GM12878 (cell line): ENCODE measurements around the gene ZNF813. TPM values are rescaled to one million over a fixed set of nuclear protein-coding genes. Genes with fewer than 3 reads are reported as not detected.

Experiments used
- BMI1 ChIP-seq: fragments of 450-650 bp; IDR thresholded peaks from 2 replicates; pipeline ENCODE4 v1.6.1; 2016; ENCODE audit warnings: mild to moderate bottlenecking, moderate library complexity, borderline replicate concordance
- CEBPB ChIP-seq, 2 experiments: fragments of 150-350 bp in 1 of 2; IDR thresholded peaks; 2 replicates each; pipeline ENCODE4 v1.6.1; 2012 to 2014; ENCODE audit warnings: low read depth in 2 of 2, low read length in 2 of 2, borderline replicate concordance in 1 of 2, inconsistent platforms in 1 of 2
- EZH2 ChIP-seq: IDR thresholded peaks from 2 replicates; pipeline ENCODE4 v1.6.1; 2012; ENCODE audit warnings: low read depth, mild to moderate bottlenecking, control low read depth, inconsistent platforms, low read length, borderline replicate concordance; ENCODE audit not compliant: control insufficient read depth
- HDAC6 ChIP-seq: fragments of 200-600 bp; sonication (generic); IDR thresholded peaks from one replicate; pipeline ENCODE4 v1.8.0; 2017; ENCODE audit warnings: antibody characterized with exemption; ENCODE audit not compliant: unreplicated experiment
- IKZF1 ChIP-seq: fragments of 450-650 bp; conservative IDR thresholded peaks from 2 replicates; pipeline ENCODE4 v1.6.1; 2017; ENCODE audit warnings: antibody characterized with exemption, mild to moderate bottlenecking
- KAT2A ChIP-seq: conservative IDR thresholded peaks from 2 replicates; pipeline ENCODE4 v1.6.1; 2011; ENCODE audit warnings: low read depth, low read length; ENCODE audit not compliant: control insufficient read depth
- NFYA ChIP-seq: IDR thresholded peaks from 2 replicates; pipeline ENCODE4 v1.6.1; 2011; ENCODE audit warnings: low read depth, mild to moderate bottlenecking, low read length, improper control_type of control experiment, borderline replicate concordance
- NR2C1 ChIP-seq: fragments of 450-650 bp; IDR thresholded peaks from 2 replicates; pipeline ENCODE4 v1.6.1; 2017; ENCODE audit warnings: antibody characterized with exemption, mild to moderate bottlenecking, moderate library complexity
- NR2C2 ChIP-seq: IDR thresholded peaks from 2 replicates; pipeline ENCODE4 v1.6.1; 2011; ENCODE audit warnings: borderline replicate concordance, low read depth; ENCODE audit not compliant: control insufficient read depth, insufficient read length
- NRF1 ChIP-seq: conservative IDR thresholded peaks from 2 replicates; pipeline ENCODE4 v1.6.1; 2011; ENCODE audit warnings: mild to moderate bottlenecking, low read depth, low read length, improper control_type of control experiment
- PML ChIP-seq: IDR thresholded peaks from 2 replicates; pipeline ENCODE4 v1.6.1; 2012; ENCODE audit warnings: low read length, inconsistent platforms
- POLR2AphosphoS5 ChIP-seq: IDR thresholded peaks from 2 replicates; pipeline ENCODE4 v1.6.1; 2011; ENCODE audit warnings: mild to moderate bottlenecking, low read length, inconsistent platforms
- SMAD1 ChIP-seq: fragments of 450-650 bp; IDR thresholded peaks from 2 replicates; pipeline ENCODE4 v1.6.1; 2018; ENCODE audit warnings: mild to moderate bottlenecking, low read depth; ENCODE audit not compliant: partially characterized antibody
- SP1 ChIP-seq: IDR thresholded peaks from one replicate; pipeline ENCODE4 v1.6.1; 2011; ENCODE audit warnings: low read depth, low read length
- SPI1 ChIP-seq: IDR thresholded peaks from 2 replicates; pipeline ENCODE4 v1.6.1; 2011; ENCODE audit warnings: low read depth, mild to moderate bottlenecking, low read length, moderate library complexity, borderline replicate concordance; ENCODE audit not compliant: insufficient read depth
- SREBF2 ChIP-seq: IDR thresholded peaks from 2 replicates; pipeline ENCODE4 v1.6.1; 2012; ENCODE audit warnings: mild to moderate bottlenecking, low read length
- SUZ12 ChIP-seq: fragments of 200-600 bp; sonication (generic); IDR thresholded peaks from one replicate; pipeline ENCODE4 v1.6.1; 2018; ENCODE audit warnings: antibody characterized with exemption, mild to moderate bottlenecking; ENCODE audit not compliant: unreplicated experiment
- TAF1 ChIP-seq: IDR thresholded peaks from 2 replicates; pipeline ENCODE4 v1.6.1; 2011; ENCODE audit warnings: mild to moderate bottlenecking, low read depth, low read length, borderline replicate concordance
- polyA plus RNA-seq, 11 experiments: library from polyadenylated mRNA; depleted of rRNA in 4 of 11; unstranded in 6 of 11; stranded (reverse) in 5 of 11; fragments of >200 nt; fragmentation: Nextera tagmentation in 4 of 11; fragmentation: Illumina TruSeq in 1 of 11; extraction: Ambion mirVana in 4 of 11; extraction: Trizol in 1 of 11; gene quantifications; 1 replicate in 1 of 11; 2 replicates in 10 of 11; pipeline versions ENCODE4 v1.2.1 to v1.2.3, GENCODE V29; 2011 to 2016; ENCODE audit warnings: inconsistent platforms in 2 of 11, missing spikeins in 2 of 11, low read depth in 1 of 11
- total RNA-seq, 4 experiments: library from RNA; depleted of rRNA in 3 of 4; stranded (reverse); fragments of >200 nt in 3 of 4; fragmentation: Illumina TruSeq in 1 of 4; extraction: Trizol in 1 of 4; gene quantifications; 2 replicates each; pipeline versions ENCODE4 v1.2.1 to v1.2.3, GENCODE V29; 2013 to 2021
- TF ChIP-seq, protein P1 (sequence below): fragments of 450-650 bp; formaldehyde crosslinking; IDR thresholded peaks from 2 replicates; pipeline ENCODE4 v1.5.0; 2022; ENCODE audit warnings: mild to moderate bottlenecking, missing genetic modification characterization
- TF ChIP-seq, protein P2 (sequence below): fragments of 450-650 bp; conservative IDR thresholded peaks from 2 replicates; pipeline ENCODE4 v1.6.1; 2017; ENCODE audit warnings: mild to moderate bottlenecking, moderate library complexity
- TF ChIP-seq, protein P3 (sequence below): IDR thresholded peaks from 2 replicates; pipeline ENCODE4 v1.6.1; 2012; ENCODE audit warnings: low read depth, low read length, improper control_type of control experiment

ZNF813 gene
- total and polyA plus RNA-seq, 10 of the 15 experiments (the other 5 are each of a cell fraction or from before 2014, with no cell fraction given) = 0.27 to 4.8 (median 2.6) TPM

DNA sequence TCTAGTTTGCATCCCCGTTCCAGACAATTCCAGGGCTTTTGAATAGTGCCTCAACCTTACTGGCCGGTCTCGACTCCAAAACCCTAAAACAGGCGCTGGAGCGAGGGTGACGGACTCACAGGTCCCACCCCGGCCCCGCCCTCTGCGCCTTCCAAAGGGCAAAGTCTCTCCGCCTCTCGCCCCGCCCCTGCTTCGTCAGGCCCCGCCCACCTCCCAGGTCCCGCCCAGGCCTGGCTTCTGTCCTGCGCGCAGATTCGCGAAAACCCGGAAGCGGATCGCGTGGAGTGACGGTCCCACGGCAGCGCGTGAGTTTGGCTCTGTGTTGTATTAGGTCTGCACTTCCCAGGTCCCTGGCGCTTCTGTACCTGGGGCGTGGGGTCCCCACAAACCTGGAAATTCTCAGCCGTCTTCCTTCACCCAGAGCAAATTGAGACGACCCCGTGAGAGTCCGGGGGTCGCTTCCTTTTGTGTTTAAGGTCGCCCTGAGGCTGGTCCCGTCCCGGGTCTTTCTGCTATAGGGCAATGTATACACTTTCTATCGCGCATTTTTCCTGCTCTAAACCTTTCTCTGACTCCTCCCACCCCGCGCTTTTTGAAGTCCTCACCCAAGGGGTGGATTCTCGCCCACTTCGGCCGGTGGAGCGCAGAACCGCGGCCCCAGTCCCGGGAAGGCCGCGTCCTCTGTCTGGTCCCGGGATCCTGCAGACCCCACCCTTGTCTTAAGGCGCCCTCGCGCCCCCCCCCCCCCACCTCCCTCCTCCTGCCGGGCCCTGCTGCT is at the start of gene ZNF813 (continued):
- TF ChIP-seq KAT2A = no peak
- peak; percentile 22; the same call in 1 of the 2 replicates for TF ChIP-seq NRF1
- no peak for TF ChIP-seq SREBF2
- TF ChIP-seq NFYA = no peak
- TF ChIP-seq, protein P1, sequence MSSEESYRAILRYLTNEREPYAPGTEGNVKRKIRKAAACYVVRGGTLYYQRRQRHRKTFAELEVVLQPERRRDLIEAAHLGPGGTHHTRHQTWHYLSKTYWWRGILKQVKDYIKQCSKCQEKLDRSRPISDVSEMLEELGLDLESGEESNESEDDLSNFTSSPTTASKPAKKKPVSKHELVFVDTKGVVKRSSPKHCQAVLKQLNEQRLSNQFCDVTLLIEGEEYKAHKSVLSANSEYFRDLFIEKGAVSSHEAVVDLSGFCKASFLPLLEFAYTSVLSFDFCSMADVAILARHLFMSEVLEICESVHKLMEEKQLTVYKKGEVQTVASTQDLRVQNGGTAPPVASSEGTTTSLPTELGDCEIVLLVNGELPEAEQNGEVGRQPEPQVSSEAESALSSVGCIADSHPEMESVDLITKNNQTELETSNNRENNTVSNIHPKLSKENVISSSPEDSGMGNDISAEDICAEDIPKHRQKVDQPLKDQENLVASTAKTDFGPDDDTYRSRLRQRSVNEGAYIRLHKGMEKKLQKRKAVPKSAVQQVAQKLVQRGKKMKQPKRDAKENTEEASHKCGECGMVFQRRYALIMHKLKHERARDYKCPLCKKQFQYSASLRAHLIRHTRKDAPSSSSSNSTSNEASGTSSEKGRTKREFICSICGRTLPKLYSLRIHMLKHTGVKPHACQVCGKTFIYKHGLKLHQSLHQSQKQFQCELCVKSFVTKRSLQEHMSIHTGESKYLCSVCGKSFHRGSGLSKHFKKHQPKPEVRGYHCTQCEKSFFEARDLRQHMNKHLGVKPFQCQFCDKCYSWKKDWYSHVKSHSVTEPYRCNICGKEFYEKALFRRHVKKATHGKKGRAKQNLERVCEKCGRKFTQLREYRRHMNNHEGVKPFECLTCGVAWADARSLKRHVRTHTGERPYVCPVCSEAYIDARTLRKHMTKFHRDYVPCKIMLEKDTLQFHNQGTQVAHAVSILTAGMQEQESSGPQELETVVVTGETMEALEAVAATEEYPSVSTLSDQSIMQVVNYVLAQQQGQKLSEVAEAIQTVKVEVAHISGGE (CRISPR knock-in tag) = no peak
- TF ChIP-seq SPI1 = 0 out of 2 replicates have a peak, but pooled peaks have one; percentile 9
- no peak for TF ChIP-seq BMI1
- TF ChIP-seq, protein P2, sequence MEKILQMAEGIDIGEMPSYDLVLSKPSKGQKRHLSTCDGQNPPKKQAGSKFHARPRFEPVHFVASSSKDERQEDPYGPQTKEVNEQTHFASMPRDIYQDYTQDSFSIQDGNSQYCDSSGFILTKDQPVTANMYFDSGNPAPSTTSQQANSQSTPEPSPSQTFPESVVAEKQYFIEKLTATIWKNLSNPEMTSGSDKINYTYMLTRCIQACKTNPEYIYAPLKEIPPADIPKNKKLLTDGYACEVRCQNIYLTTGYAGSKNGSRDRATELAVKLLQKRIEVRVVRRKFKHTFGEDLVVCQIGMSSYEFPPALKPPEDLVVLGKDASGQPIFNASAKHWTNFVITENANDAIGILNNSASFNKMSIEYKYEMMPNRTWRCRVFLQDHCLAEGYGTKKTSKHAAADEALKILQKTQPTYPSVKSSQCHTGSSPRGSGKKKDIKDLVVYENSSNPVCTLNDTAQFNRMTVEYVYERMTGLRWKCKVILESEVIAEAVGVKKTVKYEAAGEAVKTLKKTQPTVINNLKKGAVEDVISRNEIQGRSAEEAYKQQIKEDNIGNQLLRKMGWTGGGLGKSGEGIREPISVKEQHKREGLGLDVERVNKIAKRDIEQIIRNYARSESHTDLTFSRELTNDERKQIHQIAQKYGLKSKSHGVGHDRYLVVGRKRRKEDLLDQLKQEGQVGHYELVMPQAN = peak; percentile 61
- TF ChIP-seq IKZF1 = no peak
- no peak for TF ChIP-seq EZH2
- no peak for TF ChIP-seq SUZ12
- TF ChIP-seq PML = no peak
- TF ChIP-seq POLR2AphosphoS5 = peak; percentile 84
- peak; percentile 67; the same call in 1 of the 2 replicates for TF ChIP-seq TAF1
- TF ChIP-seq HDAC6 = peak; percentile 41
- no peak for TF ChIP-seq NR2C1
- TF ChIP-seq CEBPB (IDR thresholded peaks at IDR 0.05; ENCODE audit: borderline replicate concordance in 1 of 2, low read depth in 2 of 2, low read length in 2 of 2) = no peak
- TF ChIP-seq SMAD1 = no peak
- TF ChIP-seq NR2C2 = no peak
- peak; percentile 82 for TF ChIP-seq SP1
- TF ChIP-seq, protein P3, sequence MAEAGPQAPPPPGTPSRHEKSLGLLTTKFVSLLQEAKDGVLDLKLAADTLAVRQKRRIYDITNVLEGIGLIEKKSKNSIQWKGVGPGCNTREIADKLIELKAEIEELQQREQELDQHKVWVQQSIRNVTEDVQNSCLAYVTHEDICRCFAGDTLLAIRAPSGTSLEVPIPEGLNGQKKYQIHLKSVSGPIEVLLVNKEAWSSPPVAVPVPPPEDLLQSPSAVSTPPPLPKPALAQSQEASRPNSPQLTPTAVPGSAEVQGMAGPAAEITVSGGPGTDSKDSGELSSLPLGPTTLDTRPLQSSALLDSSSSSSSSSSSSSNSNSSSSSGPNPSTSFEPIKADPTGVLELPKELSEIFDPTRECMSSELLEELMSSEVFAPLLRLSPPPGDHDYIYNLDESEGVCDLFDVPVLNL = peak; percentile 89
